ENCODE results near the gene PID1. TPM values are rescaled to one million over a fixed set of nuclear protein-coding genes. Genes with fewer than 3 reads are reported as not detected.

The PID1 gene
- total RNA-seq, 1 donor from 2014 or later = 0.95 TPM

- H3K9me3 Mint-ChIP-seq (ENCODE audit: low read depth) = peaks cover 26% of the 10 kb centered on the region
Measured at GRCh38 chr2:229178117-229178516, 93.0 kb downstream of the PID1 start.

DNA sequence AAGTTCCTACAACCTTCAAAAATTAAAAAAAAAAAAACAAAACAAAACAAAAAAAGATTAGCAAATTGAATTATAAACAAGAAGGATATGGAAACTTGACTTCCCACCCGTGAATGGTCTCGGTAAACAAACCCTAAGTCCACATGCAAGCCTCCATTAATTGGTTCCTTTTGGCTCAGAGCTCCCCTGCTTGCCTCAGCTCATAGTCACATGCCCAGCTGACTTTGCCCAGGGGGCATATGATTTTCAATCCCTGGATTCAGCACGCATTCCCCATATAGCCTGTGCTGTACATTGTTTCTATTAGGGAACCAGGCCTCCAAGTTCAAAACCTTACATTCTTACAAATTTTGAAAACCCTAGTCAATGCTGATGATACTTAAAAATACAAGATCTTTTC, 95.0 kb downstream of the PID1 start:
- no peak overlapping the region for H3K4me3 Mint-ChIP-seq (ENCODE audit: unreplicated experiment)
- H3K36me3 Mint-ChIP-seq (ENCODE audit: low read depth) = no peaks in the 10 kb centered on the region
- no peaks in the 10 kb centered on the region for H3K4me1 Mint-ChIP-seq (ENCODE audit: low read depth)
- no peaks in the 10 kb centered on the region for H3K27me3 Mint-ChIP-seq (ENCODE audit: low read depth)
- H3K27ac Mint-ChIP-seq (ENCODE audit: unreplicated experiment) = no peak overlapping the region
- TF ChIP-seq, protein P1, sequence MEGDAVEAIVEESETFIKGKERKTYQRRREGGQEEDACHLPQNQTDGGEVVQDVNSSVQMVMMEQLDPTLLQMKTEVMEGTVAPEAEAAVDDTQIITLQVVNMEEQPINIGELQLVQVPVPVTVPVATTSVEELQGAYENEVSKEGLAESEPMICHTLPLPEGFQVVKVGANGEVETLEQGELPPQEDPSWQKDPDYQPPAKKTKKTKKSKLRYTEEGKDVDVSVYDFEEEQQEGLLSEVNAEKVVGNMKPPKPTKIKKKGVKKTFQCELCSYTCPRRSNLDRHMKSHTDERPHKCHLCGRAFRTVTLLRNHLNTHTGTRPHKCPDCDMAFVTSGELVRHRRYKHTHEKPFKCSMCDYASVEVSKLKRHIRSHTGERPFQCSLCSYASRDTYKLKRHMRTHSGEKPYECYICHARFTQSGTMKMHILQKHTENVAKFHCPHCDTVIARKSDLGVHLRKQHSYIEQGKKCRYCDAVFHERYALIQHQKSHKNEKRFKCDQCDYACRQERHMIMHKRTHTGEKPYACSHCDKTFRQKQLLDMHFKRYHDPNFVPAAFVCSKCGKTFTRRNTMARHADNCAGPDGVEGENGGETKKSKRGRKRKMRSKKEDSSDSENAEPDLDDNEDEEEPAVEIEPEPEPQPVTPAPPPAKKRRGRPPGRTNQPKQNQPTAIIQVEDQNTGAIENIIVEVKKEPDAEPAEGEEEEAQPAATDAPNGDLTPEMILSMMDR (IDR thresholded peaks at IDR 0.05) = no peak
- H3K9me3 Mint-ChIP-seq (ENCODE audit: low read depth) = peaks cover 28% of the 10 kb centered on the region
- DNase-seq (ENCODE audit: low spot score) = no peak

More at GRCh38 chr2:229178117-229178516, 93.0 kb downstream of the PID1 start:
- Mint-ChIP-seq H3K4me3 (ENCODE audit: unreplicated experiment) (no peak overlapping the region), H3K4me1 (ENCODE audit: low read depth) (no peaks in the 10 kb centered on the region), H3K27me3 (ENCODE audit: low read depth) (no peaks in the 10 kb centered on the region), H3K27ac (ENCODE audit: unreplicated experiment) (no peak overlapping the region), H3K36me3 (ENCODE audit: low read depth) (no peaks in the 10 kb centered on the region)
- TF ChIP-seq, protein P1 (IDR thresholded peaks at IDR 0.05) = no peak
- DNase-seq (ENCODE audit: low spot score) = no peak

DNA sequence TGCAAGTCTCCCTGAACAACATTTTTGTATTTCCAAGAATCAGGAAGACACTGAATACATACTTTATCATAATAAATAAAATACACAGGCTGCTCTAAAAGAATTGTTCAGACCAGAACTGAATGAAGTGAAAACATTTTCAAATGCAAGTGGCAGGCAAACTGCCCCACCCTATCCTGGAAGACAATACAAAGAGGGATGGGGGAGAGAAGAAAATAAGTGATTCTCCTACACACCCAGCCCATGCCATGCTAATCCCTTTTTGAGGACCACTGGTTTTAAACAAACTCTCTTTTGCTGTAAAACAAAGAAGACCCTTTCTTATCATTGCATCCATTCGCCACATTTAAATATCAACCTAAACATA, 95.6 kb downstream of the PID1 start:
- H3K27me3 Mint-ChIP-seq (ENCODE audit: low read depth) = no peaks in the 10 kb centered on the region
- no peak overlapping the region for H3K4me3 Mint-ChIP-seq (ENCODE audit: unreplicated experiment)
- H3K36me3 Mint-ChIP-seq (ENCODE audit: low read depth) = no peaks in the 10 kb centered on the region
- no peak for DNase-seq (ENCODE audit: low spot score)
- no peak overlapping the region for H3K27ac Mint-ChIP-seq (ENCODE audit: unreplicated experiment)
- TF ChIP-seq, protein P1 (IDR thresholded peaks at IDR 0.05) = no peak
- H3K9me3 Mint-ChIP-seq (ENCODE audit: low read depth) = peaks cover 28% of the 10 kb centered on the region
- no peaks in the 10 kb centered on the region for H3K4me1 Mint-ChIP-seq (ENCODE audit: low read depth)

DNA sequence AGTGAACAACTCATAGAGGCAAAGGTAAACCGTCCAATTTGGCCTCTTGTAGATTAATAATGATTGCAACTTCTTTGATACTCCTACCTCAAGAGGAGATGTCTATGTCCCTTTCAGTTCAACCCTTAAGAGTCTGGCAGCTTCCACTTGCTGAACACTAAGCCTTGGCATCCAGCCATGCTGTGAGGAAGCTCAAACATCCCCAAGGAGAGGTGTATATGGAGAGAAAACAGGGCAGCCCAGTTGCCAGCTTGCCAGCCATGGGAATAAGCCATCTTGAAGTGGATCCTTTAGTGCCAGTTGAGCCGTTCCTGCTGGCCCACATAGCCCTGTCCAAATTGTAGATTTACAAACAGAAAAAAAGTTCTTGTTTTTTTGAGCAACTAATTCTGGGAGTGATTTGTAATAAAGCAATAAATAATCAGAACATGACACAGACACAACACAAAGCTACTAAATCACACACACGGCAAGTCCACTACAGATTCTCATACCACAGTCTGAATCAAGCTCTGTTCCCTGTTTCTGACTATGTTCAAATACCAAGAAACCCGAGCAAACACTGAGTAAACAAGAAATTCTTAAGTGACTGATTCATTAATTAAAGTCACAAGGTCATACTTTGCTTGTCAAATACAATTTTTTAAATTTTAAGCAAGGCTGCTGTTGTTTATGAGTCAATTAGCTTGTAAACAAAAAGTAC, 96.1 kb downstream of the PID1 start:
- DNase-seq (ENCODE audit: low spot score) = no peak
- Mint-ChIP-seq H3K4me1 (ENCODE audit: low read depth) (no peaks in the 10 kb centered on the region), H3K4me3 (ENCODE audit: unreplicated experiment) (no peak overlapping the region), H3K27me3 (ENCODE audit: low read depth) (no peaks in the 10 kb centered on the region), H3K27ac (ENCODE audit: unreplicated experiment) (no peak overlapping the region), H3K36me3 (ENCODE audit: low read depth) (no peaks in the 10 kb centered on the region), H3K9me3 (ENCODE audit: low read depth) (peaks cover 28% of the 10 kb centered on the region)
- TF ChIP-seq, protein P1 (IDR thresholded peaks at IDR 0.05) = no peak

DNA sequence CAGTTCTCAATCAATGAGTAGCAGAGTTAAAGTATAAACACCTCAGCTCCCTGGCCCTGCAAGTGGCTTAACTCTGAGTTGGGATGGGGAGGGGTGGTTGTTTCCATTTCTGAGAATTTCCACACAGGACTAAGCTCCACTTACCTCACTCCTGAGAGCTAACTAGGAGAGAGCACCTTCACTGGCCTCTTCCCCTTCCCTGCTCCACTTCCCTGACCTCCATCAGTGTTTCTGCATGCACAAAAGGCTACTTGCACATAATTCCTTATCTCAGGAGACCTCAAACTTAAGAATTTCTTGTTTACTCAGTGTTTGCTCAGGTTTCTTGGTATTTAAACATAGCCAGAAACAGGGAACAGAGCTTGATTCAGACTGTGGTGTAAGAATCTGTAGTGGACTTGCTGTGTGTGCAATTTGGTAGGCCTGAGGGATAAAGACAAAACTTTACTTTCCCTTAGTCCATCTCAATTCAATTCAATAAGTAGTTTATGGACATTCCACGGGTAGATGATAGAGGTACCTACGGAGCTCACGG, 97.2 kb downstream of the PID1 start:
- Mint-ChIP-seq H3K9me3 (ENCODE audit: low read depth) (peaks cover 28% of the 10 kb centered on the region), H3K27ac (ENCODE audit: unreplicated experiment) (no peak overlapping the region)

More for the DNA sequence above, 97.2 kb downstream of the PID1 start:
- TF ChIP-seq, protein P1 (IDR thresholded peaks at IDR 0.05) = no peak
- Mint-ChIP-seq H3K4me1 (ENCODE audit: low read depth) (no peaks in the 10 kb centered on the region), H3K27me3 (ENCODE audit: low read depth) (no peaks in the 10 kb centered on the region), H3K4me3 (ENCODE audit: unreplicated experiment) (no peak overlapping the region), H3K36me3 (ENCODE audit: low read depth) (no peaks in the 10 kb centered on the region)
- DNase-seq (ENCODE audit: low spot score) = no peak
